ENCODE data around the gene ABHD17A.

GRCh38 chr19:1911995-1912394, 26.7 kb upstream of the ABHD17A start:
- TF ChIP-seq ZNF263 (CRISPR knock-in tag; IDR thresholded peaks at IDR 0.05; ENCODE audit: low read depth) (no peak), SP1 (CRISPR knock-in tag; conservative IDR thresholded peaks at IDR 0.05) (no peak), NFYB (CRISPR knock-in tag; conservative IDR thresholded peaks at IDR 0.05; ENCODE audit: low read depth) (no peak)
